Cardiac fibroblast (primary cell): ENCODE measurements around the gene KIF21A.

ENCODE experiments used
- DNase-seq, 2 donors: peaks; one replicate each; pipeline versions ENCODE4 v3.0.0 to v3.0.0-alpha.2; 2010; ENCODE audit warnings: low read depth in 2 of 2
- H3K4me3 ChIP-seq, 2 donors: replicated peaks in 1 of 2; 1 replicate in 1 of 2; 2 replicates in 1 of 2; pipeline ENCODE4 v1.5.1; 2011; ENCODE audit warnings: low read depth in 2 of 2, low read length in 2 of 2, mild to moderate bottlenecking in 2 of 2, moderate library complexity in 1 of 2
- CTCF ChIP-seq: IDR thresholded peaks from one replicate; pipeline ENCODE4 v1.5.1; 2011; ENCODE audit warnings: low read depth, mild to moderate bottlenecking, low read length, inconsistent platforms

KIF21A gene

DNA sequence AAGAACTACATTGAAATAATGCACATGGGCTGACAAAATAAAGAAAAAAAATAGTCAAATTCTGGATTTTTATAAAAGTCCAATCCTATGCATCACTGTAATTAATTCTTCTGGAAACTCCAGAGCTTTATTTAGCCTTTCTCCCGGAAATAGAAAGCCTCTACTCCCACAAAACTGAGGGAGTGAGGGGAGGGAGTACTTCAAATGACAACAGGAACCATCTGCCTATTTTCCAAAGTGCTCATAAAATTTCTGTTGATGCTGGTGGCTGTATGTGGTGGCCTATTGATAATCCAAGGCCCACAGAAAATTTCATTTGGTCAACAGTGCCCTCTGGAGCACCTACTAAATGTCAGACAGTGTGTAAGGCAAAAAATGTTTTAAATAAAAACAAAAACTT is 64.6 kb downstream of the KIF21A start:
- TF ChIP-seq CTCF = no peak

GRCh38 chr12:39375206-39375808 is 67.6 kb downstream of the KIF21A start:
- TF ChIP-seq CTCF = peak; percentile 19
- DNase-seq = no peak
- H3K4me3 ChIP-seq = no peak overlapping the region

More for the DNA sequence above, 64.6 kb downstream of the KIF21A start:
- peak in 1 of 2 donors; percentile 28 for DNase-seq
- no peak overlapping the region for H3K4me3 ChIP-seq

GRCh38 chr12:39372929-39373328 is 70.0 kb downstream of the KIF21A start:
- H3K4me3 ChIP-seq = no peak overlapping the region
- peak in 1 of 2 donors; percentile 36 for DNase-seq

DNA sequence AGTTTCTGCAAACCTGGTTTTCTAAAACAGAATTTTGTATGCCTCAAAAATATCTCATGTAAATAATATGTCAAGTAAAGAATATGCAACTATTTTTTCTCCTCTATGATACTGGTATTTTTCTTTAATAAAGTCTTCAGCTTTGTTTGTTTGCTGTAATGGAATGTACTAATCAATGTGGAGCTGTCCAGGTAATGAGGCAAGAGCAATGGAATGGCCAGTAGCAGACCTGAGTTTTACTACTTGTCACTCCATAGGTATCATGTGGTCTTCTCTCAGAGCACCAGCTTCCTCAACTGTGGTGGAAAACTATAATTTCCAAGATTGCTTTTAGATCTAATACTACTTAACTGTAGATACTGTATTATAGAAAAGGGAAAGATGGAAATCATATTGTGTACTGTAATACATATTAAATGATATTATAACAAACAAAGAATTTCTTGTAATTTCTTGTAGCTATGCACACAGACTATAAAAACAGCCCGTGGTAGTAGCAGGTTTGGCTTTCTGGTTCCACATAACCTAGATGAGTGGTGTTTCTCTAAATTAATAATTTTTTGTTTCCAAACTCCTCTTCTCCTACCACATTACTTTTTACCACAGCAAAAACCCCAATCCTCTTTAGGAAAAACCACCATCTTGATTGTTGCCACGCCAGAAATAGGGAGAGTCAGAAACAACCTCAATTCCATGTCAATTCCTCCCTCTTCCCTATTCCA is 70.6 kb downstream of the KIF21A start:
- TF ChIP-seq CTCF = no peak
- no peak overlapping the region for H3K4me3 ChIP-seq
- no peak for DNase-seq

More at GRCh38 chr12:39372929-39373328, 70.0 kb downstream of the KIF21A start:
- TF ChIP-seq CTCF = no peak

DNA sequence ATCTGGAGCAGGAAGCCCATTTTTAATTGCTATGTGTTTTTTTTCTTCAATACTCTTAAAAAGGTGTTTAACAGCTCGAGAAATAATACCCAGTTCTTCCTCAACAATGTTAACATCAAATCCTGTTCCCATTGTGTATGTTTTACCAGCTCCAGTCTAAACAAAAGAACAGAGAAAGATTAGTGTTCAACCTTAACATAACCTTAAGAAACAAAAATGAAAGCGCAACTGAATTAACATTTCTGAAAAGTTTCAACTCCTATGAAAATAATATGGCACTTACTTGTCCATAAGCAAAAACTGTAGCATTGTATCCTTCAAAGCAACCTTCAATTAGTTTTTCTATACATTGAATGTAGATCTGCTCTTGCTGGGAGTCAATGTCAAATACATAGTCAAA is 73.2 kb downstream of the KIF21A start:
- no peak overlapping the region for H3K4me3 ChIP-seq
- no peak for DNase-seq
- no peak for TF ChIP-seq CTCF

- H3K4me3 ChIP-seq = no peak overlapping the region
- DNase-seq = no peak
- TF ChIP-seq CTCF = no peak
Measured at GRCh38 chr12:39368891-39369290, 74.0 kb downstream of the KIF21A start.

GRCh38 chr12:39368096-39368495 is 74.8 kb downstream of the KIF21A start:
- peak; percentile 6 to 42 for DNase-seq
- no peak overlapping the region for H3K4me3 ChIP-seq
- no peak for TF ChIP-seq CTCF
